Liver (tissue), 3 donors: ENCODE data around the gene TCERG1.

ENCODE experiments used
- CTCF ChIP-seq: fragments of 150-350 bp; IDR thresholded peaks from 2 replicates; pipeline ENCODE4 v1.5.1; 2017; ENCODE audit warnings: improper control_type of control experiment, low read depth, low read length; ENCODE audit not compliant: missing input control
- FOXA1 ChIP-seq: IDR thresholded peaks from 2 replicates; pipeline ENCODE4 v1.6.1; 2016; ENCODE audit warnings: antibody characterized with exemption
- GABPA ChIP-seq, 2 donors: IDR thresholded peaks in 1 of 2; conservative IDR thresholded peaks in 1 of 2; 2 replicates each; pipeline ENCODE4 v1.6.1; 2016; ENCODE audit warnings: antibody characterized with exemption in 2 of 2, mild to moderate bottlenecking in 1 of 2, moderate library complexity in 1 of 2
- donor health status: healthy.
- donor health status: healthy.

DNA sequence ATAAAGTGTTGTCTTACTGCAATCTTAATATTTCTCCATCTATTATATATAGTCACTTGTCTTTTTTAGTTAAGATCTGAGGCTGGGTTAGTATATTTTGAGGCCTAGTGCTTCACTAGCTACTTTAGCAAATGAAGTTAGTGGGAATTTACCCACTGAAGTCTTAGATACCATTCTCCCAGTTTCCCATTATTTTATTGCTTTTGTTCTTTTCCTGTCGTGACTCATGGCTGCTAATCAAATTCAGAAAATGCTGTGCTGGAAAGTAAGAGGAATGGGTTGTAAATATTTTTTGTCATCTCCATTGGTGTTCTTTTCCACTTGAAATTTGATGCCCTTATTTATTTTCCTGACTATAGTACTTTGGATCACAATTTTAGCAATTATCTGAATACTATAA lies 14.2 kb downstream of the TCERG1 start:
- TF ChIP-seq CTCF (no peak), FOXA1 (no peak), GABPA (IDR thresholded peaks at IDR 0.05 in 1 of 2, conservative IDR thresholded peaks at IDR 0.05 in 1 of 2) (no peak)
